ENCODE results near the gene SLC22A24. TPM values are rescaled to one million over a fixed set of nuclear protein-coding genes. Genes with fewer than 3 reads are reported as not detected.

Gene SLC22A24
- total RNA-seq, 4 donors from 2014 or later = not detected

GRCh38 chr11:63165706-63166310 is 21.8 kb upstream of the SLC22A24 start:
- H3K4me3 ChIP-seq = no peak overlapping the region
- no peak for DNase-seq
- no peaks in the 10 kb centered on the region for H3K27me3 ChIP-seq
- in situ Hi-C loops (cut with MboI; ENCODE audit: low sequenced_read_pairs in 4 of 4) (no loop called here), intact Hi-C loops (cut with DNase I; ENCODE audit: low total_unique reads) (no loop called here)
- H3K36me3 ChIP-seq = no peaks in the 10 kb centered on the region
- TF ChIP-seq POLR2A (IDR thresholded peaks at IDR 0.05) = no peak
- ATAC-seq = no peak
- no peaks in the 10 kb centered on the region for H3K4me1 ChIP-seq
- H3K9me3 ChIP-seq = no peaks in the 10 kb centered on the region
- no peak overlapping the region for H3K27ac ChIP-seq

DNA sequence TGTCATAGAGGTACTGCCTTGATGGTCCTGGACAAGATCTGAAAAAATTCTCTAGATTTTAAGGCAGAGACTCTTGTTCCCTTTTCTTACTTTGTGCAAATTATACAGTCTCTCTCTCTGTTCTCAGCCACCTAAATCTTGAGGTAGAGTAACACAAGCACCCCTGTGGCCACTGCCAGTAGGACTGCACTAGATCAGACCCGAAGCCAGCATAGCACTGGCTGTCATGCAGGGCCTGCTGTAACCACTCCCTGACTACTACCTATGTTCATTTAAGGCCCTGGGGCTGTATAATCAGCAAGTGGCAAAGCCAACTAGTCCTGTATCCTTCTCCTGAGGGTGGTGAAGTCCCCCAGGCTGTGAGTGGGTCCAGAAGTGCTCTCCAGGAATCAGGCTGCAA is 11.8 kb upstream of the SLC22A24 start:
- DNase-seq (no peak), ATAC-seq (no peak)
- no peaks in the 10 kb centered on the region for H3K36me3 ChIP-seq
- no peak overlapping the region for H3K4me3 ChIP-seq
- no peak overlapping the region for H3K27ac ChIP-seq
- no peaks in the 10 kb centered on the region for H3K27me3 ChIP-seq
- intact Hi-C loops (cut with DNase I; ENCODE audit: low total_unique reads) (no loop called here), in situ Hi-C loops (cut with MboI; ENCODE audit: low sequenced_read_pairs in 4 of 4) (no loop called here)
- no peaks in the 10 kb centered on the region for H3K4me1 ChIP-seq
- no peaks in the 10 kb centered on the region for H3K9me3 ChIP-seq
- TF ChIP-seq POLR2A (IDR thresholded peaks at IDR 0.05) = no peak
- no peak for TF ChIP-seq CTCF (IDR thresholded peaks at IDR 0.05 in 4 of 5, conservative IDR thresholded peaks at IDR 0.05 in 1 of 5)

DNA sequence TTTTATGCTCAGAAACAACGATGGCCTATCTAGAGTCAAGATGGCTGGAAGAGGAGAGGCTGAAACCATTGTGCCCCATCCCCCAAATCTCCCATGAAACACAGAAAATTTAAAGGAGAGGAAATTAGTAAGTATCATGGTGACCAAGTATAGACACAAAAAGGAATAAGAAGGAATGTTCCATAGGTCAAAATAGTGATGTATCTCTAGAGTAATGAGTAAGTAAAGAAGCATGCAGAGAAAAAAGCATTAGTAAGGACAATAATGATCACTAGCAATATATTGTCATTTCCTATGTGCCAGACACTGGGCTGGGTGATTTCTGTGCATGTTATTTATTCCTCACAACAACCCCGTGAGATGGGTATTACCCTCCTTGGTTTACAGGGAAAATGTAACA is 2.6 kb upstream of the SLC22A24 start:
- H3K4me1 ChIP-seq = no peaks in the 10 kb centered on the region
- no peaks in the 10 kb centered on the region for H3K27me3 ChIP-seq
- no peak for DNase-seq
- H3K36me3 ChIP-seq = no peaks in the 10 kb centered on the region
- no peaks in the 10 kb centered on the region for H3K9me3 ChIP-seq
- TF ChIP-seq POLR2A (IDR thresholded peaks at IDR 0.05) (no peak), CTCF (IDR thresholded peaks at IDR 0.05 in 4 of 5, conservative IDR thresholded peaks at IDR 0.05 in 1 of 5) (no peak)
- in situ Hi-C loops (cut with MboI; ENCODE audit: low sequenced_read_pairs in 4 of 4) (no loop called here), intact Hi-C loops (cut with DNase I; ENCODE audit: low total_unique reads) (no loop called here)
- H3K4me3 ChIP-seq = no peak overlapping the region
- no peak overlapping the region for H3K27ac ChIP-seq
- ATAC-seq = no peak

DNA sequence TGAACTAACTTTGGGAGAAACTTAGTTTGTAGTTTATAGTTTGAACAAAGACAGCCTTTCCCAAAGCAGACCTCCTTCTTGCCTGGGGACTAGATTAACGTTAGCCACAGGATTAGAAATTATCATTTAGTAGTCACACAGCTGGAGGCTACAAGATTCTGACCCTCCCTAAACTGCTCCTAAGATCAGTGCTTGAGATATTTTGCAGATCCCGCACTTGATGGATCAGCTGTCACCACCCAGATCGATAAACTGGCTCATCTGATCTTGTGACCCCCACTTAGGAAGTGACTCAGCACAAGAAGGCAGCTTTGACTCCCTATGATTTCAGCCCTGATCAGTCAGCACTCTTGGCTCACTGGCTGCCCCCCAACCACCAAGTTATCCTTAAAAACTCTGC is 1.6 kb downstream of the SLC22A24 start:
- DNase-seq (no peak), ATAC-seq (no peak)
- Histone ChIP-seq H3K27me3 (no peaks in the 10 kb centered on the region), H3K9me3 (no peaks in the 10 kb centered on the region), H3K27ac (no peak overlapping the region), H3K4me3 (no peak overlapping the region), H3K36me3 (no peaks in the 10 kb centered on the region), H3K4me1 (no peaks in the 10 kb centered on the region)
- no peak for TF ChIP-seq CTCF (IDR thresholded peaks at IDR 0.05 in 4 of 5, conservative IDR thresholded peaks at IDR 0.05 in 1 of 5)
- TF ChIP-seq POLR2A (IDR thresholded peaks at IDR 0.05) = no peak
- intact Hi-C loops (cut with DNase I; ENCODE audit: low total_unique reads) (no loop called here), in situ Hi-C loops (cut with MboI; ENCODE audit: low sequenced_read_pairs in 4 of 4) (no loop called here)

DNA sequence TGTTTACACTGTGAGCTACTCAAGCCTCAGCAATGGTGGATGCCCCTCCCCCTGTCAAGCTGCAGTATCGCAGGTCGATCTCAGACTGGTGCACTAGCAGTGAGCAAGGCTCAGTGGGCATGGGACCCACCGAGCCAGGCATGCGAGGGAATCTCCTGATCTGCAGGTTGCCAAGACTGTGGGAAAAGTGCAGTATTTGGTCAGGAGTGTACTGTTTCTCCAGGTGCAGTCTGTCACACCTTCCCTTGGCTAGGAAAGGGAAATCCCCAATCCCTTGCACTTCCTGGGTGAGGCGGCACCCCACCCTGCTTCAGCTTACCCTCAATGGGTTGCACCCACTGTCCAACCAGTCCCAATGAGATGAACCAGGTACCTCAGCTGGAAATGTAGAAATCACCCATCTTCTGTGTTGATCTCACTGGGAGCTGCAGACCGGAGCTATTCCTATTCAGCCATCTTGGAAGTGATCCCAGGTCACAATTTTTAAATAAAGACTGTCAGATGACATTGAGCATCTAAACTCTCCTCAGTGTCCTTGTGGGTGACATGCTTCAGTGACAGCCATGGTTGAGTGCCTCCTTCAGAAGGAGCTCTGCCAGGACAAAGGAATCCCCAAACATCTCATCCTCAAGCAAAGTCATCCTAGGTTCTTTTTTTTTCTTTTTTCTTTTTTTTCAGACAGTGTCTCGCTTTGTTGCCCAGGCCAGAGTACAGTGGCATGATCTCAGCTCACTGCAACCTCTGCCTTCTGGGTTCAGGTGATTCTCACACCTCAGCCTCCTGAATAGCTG is 10.8 kb downstream of the SLC22A24 start:
- Histone ChIP-seq H3K27me3 (no peaks in the 10 kb centered on the region), H3K27ac (no peak overlapping the region), H3K4me1 (no peaks in the 10 kb centered on the region), H3K4me3 (no peak overlapping the region), H3K9me3 (no peaks in the 10 kb centered on the region), H3K36me3 (no peaks in the 10 kb centered on the region)
- DNase-seq (no peak), ATAC-seq (no peak)
- TF ChIP-seq CTCF (IDR thresholded peaks at IDR 0.05 in 4 of 5, conservative IDR thresholded peaks at IDR 0.05 in 1 of 5) (no peak), POLR2A (IDR thresholded peaks at IDR 0.05) (no peak)
- in situ Hi-C loops (cut with MboI; ENCODE audit: low sequenced_read_pairs in 4 of 4) (no loop called here), intact Hi-C loops (cut with DNase I; ENCODE audit: low total_unique reads) (no loop called here)

Measured in gastrocnemius medialis (tissue), 4 donors.